Liver (tissue), 9 donors: ENCODE measurements around the gene TEDC2. TPM values are rescaled to one million over a fixed set of nuclear protein-coding genes. Genes with fewer than 3 reads are reported as not detected.
A peak's percentile ranks its signal among the peaks of the same experiment; 100 is the strongest.

Experiments
- DNase-seq: peaks from one replicate; pipeline ENCODE4 v3.0.0-alpha.2; 2017; ENCODE audit warnings: low spot score
- H3K27ac ChIP-seq, 2 donors: one replicate each; pipeline ENCODE4 v1.7.0; 2013; ENCODE audit warnings: inconsistent platforms in 2 of 2, low read length in 2 of 2, control low read depth in 1 of 2, low read depth in 1 of 2, mild to moderate bottlenecking in 1 of 2
- H3K27me3 ChIP-seq, 4 donors: one replicate each; pipeline versions ENCODE4 v1.6.1 to v1.7.0; 2013; ENCODE audit warnings: low read length in 3 of 4, inconsistent platforms in 1 of 4, mild to moderate bottlenecking in 1 of 4, moderate library complexity in 1 of 4; ENCODE audit not compliant: control insufficient read depth in 4 of 4, insufficient read depth in 4 of 4
- H3K36me3 ChIP-seq, 4 donors: one replicate each; pipeline versions ENCODE4 v1.6.1 to v1.7.0; 2013; ENCODE audit warnings: low read length in 3 of 4, mild to moderate bottlenecking in 3 of 4, low read depth in 1 of 4, moderate library complexity in 1 of 4; ENCODE audit not compliant: control insufficient read depth in 4 of 4, insufficient read depth in 3 of 4
- H3K4me1 ChIP-seq, 4 donors: one replicate each; pipeline versions ENCODE4 v1.6.1 to v1.7.0; 2013; ENCODE audit warnings: low read length in 3 of 4, mild to moderate bottlenecking in 3 of 4, moderate library complexity in 1 of 4; ENCODE audit not compliant: control insufficient read depth in 4 of 4, insufficient read depth in 4 of 4
- H3K4me3 ChIP-seq, 3 donors: one replicate each; pipeline versions ENCODE4 v1.6.1 to v1.7.0; 2013; ENCODE audit warnings: low read length in 3 of 3, control low read depth in 1 of 3, low read depth in 1 of 3, mild to moderate bottlenecking in 1 of 3
- H3K9ac ChIP-seq, 2 donors: one replicate each; pipeline ENCODE4 v1.7.0; 2013; ENCODE audit warnings: low read length in 2 of 2, mild to moderate bottlenecking in 2 of 2, moderate library complexity in 2 of 2, control low read depth in 1 of 2, low read depth in 1 of 2
- H3K9me3 ChIP-seq, 4 donors: one replicate each; pipeline versions ENCODE4 v1.6.1 to v1.7.0; 2013; ENCODE audit warnings: low read length in 3 of 4; ENCODE audit not compliant: control insufficient read depth in 4 of 4
- CTCF ChIP-seq: fragments of 150-350 bp; IDR thresholded peaks from 2 replicates; pipeline ENCODE4 v1.5.1; 2017; ENCODE audit warnings: improper control_type of control experiment, low read depth, low read length; ENCODE audit not compliant: missing input control
- EGR1 ChIP-seq, 2 donors: IDR thresholded peaks; 2 replicates each; pipeline ENCODE4 v1.6.1; 2016 to 2018; ENCODE audit warnings: antibody characterized with exemption in 2 of 2, low read depth in 2 of 2
- FOXA2 ChIP-seq: IDR thresholded peaks from 2 replicates; pipeline ENCODE4 v1.6.1; 2016; ENCODE audit warnings: antibody characterized with exemption
- GABPA ChIP-seq, 2 donors: IDR thresholded peaks in 1 of 2; conservative IDR thresholded peaks in 1 of 2; 2 replicates each; pipeline ENCODE4 v1.6.1; 2016; ENCODE audit warnings: antibody characterized with exemption in 2 of 2, mild to moderate bottlenecking in 1 of 2, moderate library complexity in 1 of 2
- HNF4A ChIP-seq, 2 donors: conservative IDR thresholded peaks; 2 replicates each; pipeline ENCODE4 v1.6.1; 2016; ENCODE audit warnings: antibody characterized with exemption in 2 of 2, mild to moderate bottlenecking in 2 of 2
- HNF4G ChIP-seq: IDR thresholded peaks from 2 replicates; pipeline ENCODE4 v1.6.1; 2016; ENCODE audit warnings: antibody characterized with exemption
- JUND ChIP-seq, 2 donors: IDR thresholded peaks; 2 replicates each; pipeline ENCODE4 v1.6.1; 2016; ENCODE audit warnings: antibody characterized with exemption in 2 of 2
- NR2F2 ChIP-seq: IDR thresholded peaks from 2 replicates; pipeline ENCODE4 v1.6.1; 2016; ENCODE audit warnings: antibody characterized with exemption
- RAD21 ChIP-seq, 2 donors: IDR thresholded peaks; 2 replicates each; pipeline ENCODE4 v1.6.1; 2016; ENCODE audit warnings: antibody characterized with exemption in 2 of 2, mild to moderate bottlenecking in 2 of 2
- RXRA ChIP-seq, 2 donors: IDR thresholded peaks; 2 replicates each; pipeline ENCODE4 v1.6.1; 2017 to 2018; ENCODE audit warnings: antibody characterized with exemption in 2 of 2, mild to moderate bottlenecking in 1 of 2
- SP1 ChIP-seq: IDR thresholded peaks from 2 replicates; pipeline ENCODE4 v1.6.1; 2018; ENCODE audit warnings: antibody characterized with exemption, mild to moderate bottlenecking
- WGBS: extraction: QIAGEN DNeasy Blood & Tissue Kit; methylation state at CpG from one replicate; pipeline ENCODE4 v1.1.7; 2013; 5-methylcytosine and 5-hydroxymethylcytosine counted together
- polyA plus RNA-seq, 2 donors: library from polyadenylated mRNA; stranded (reverse) in 1 of 2; unstranded in 1 of 2; fragments of 200-250 nt in 1 of 2; fragments of >200 nt in 1 of 2; fragmentation: Nextera tagmentation in 1 of 2; extraction: Ambion mirVana in 1 of 2; gene quantifications; one replicate each; pipeline versions ENCODE4 v1.2.1 to v1.2.3, GENCODE V29; 2013 to 2015
- total RNA-seq, 2 donors: library from RNA; depleted of rRNA; stranded (reverse); fragments of >200 nt; gene quantifications; one replicate each; pipeline ENCODE4 v1.2.3, GENCODE V29; 2014
- TF ChIP-seq, protein P1 (sequence below): IDR thresholded peaks from 2 replicates; pipeline ENCODE4 v1.6.1; 2016; ENCODE audit warnings: antibody characterized with exemption
- TF ChIP-seq, protein P2 (sequence below): IDR thresholded peaks from 2 replicates; pipeline ENCODE4 v1.6.1; 2016; ENCODE audit warnings: antibody characterized with exemption
- donor health status: healthy.
- donor health status: healthy.
- donor health status: healthy.
- donor health status: healthy.
- donor health status: healthy.

Gene TEDC2
- total and polyA plus RNA-seq, 4 donors = 0.71 to 6.7 (median 1.1) TPM

DNA sequence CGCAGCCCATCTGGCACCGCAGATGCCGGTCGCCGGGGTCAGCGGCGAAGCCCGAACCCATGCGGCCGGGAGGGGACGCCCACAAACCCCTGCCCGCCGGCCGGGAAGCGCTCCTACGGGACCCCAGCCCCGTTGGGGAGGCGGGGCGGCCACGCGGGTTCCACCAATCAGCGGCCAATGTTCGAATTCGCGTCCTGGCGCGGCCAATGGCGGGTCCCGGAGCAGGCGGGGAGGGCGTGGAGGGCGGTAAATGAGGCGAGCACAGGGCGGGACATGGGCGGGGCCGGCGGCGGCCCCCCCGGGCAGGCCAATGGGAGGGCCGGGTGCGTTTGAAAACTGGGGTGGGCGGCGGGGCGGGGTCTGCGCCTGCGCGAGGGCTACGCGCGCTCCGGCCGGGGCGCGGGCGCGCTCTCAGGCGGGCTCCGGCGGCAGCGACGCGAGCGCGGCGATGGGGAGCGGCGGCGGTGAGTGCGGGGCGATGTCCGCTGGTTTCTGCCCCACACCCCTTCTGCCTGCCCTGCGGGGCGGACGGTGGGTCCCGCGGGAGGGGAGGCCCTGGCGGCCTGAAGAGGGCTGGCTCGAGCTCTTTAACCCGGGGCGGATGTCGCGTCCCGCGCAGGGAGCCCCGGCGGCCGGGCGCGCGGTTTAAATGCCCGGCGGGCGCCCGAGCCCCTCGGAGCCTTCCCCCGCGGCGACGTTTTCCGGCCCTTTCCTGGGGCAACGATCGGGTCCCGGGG, 30.7 kb upstream of the TEDC2 start, which contains the start of gene CCNF:
TSS of gene CCNF (plus strand) at position 414 of the 737 bp plus-strand sequence. CDS start at position 449, 35 bp downstream.
- H3K27me3 ChIP-seq = no peaks in the 10 kb centered on the region
- under 1% methylated on average over 103 of the region's 103 CpGs for WGBS

DNA sequence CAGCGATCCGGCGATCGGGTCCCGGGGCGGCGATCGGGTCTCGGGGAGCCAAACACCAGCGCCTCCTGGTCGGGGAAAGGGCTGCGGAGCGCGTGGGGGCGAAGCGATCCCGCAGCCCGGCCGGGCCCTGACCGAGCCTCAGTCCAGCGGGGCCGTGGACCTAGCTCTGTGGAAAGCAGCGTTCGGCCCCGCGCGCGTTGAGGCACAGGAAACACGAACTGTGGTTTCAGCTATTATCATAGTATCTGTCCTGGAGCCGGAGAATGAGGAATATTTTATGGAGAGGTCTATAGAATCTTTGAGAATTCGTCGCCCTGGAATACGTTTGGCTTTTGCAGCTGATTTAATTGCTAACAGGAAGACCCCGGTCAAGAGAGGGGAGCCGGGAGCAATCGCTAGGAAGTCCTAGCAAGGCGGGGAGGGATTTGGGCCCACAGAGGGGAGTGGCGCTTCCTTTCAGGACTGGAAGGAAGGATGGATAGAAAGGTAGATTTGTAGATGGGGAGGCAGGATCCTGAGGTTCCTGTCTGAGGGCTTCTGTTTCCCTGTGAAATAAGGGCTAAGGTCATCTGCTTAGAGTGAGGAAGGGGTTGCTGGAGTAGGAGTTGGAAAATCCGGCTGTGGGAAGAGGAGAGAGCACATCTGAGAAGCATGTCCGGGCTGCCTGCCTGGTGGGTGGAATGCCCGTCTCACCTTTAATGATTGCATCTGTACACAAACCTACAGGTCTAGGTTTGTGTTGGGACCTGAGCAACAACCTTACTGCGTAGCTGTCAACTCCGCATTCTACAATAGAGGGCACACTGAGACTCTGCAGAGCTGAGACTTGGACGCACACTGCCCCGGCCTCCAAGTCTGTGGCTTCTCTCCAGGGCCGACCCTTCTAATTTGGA, 29.9 kb upstream of the TEDC2 start:
- no peak overlapping the region for H3K27ac ChIP-seq
- H3K36me3 ChIP-seq = no peaks in the 10 kb centered on the region
- TF ChIP-seq, protein P1, sequence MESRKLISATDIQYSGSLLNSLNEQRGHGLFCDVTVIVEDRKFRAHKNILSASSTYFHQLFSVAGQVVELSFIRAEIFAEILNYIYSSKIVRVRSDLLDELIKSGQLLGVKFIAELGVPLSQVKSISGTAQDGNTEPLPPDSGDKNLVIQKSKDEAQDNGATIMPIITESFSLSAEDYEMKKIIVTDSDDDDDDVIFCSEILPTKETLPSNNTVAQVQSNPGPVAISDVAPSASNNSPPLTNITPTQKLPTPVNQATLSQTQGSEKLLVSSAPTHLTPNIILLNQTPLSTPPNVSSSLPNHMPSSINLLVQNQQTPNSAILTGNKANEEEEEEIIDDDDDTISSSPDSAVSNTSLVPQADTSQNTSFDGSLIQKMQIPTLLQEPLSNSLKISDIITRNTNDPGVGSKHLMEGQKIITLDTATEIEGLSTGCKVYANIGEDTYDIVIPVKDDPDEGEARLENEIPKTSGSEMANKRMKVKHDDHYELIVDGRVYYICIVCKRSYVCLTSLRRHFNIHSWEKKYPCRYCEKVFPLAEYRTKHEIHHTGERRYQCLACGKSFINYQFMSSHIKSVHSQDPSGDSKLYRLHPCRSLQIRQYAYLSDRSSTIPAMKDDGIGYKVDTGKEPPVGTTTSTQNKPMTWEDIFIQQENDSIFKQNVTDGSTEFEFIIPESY = no peak
- TF ChIP-seq RXRA (IDR thresholded peaks at IDR 0.05) (no peak), GABPA (IDR thresholded peaks at IDR 0.05 in 1 of 2, conservative IDR thresholded peaks at IDR 0.05 in 1 of 2) (no peak), NR2F2 (no peak), RAD21 (IDR thresholded peaks at IDR 0.05) (peak; percentile 43 to 54), EGR1 (IDR thresholded peaks at IDR 0.05; ENCODE audit: low read depth in 2 of 2) (no peak), HNF4A (conservative IDR thresholded peaks at IDR 0.05) (no peak), HNF4G (no peak)
- no peaks in the 10 kb centered on the region for H3K9me3 ChIP-seq
- no peaks in the 10 kb centered on the region for H3K27me3 ChIP-seq
- H3K4me3 ChIP-seq = peak overlapping the region; percentile 27 to 80 (median 67)
- 9% methylated on average over 46 of the region's 46 CpGs for WGBS
- peaks cover 3 to 19% (median 9%) of the 10 kb centered on the region in 4 donors for H3K4me1 ChIP-seq
- DNase-seq = no peak
- peak overlapping the region in 1 of 2 donors; percentile 43 for H3K9ac ChIP-seq

More for the DNA sequence above, 30.7 kb upstream of the TEDC2 start, which contains the start of gene CCNF:
- no peak within 1 kb of the TSS for H3K27ac ChIP-seq
- peak within 1 kb of the TSS in 1 of 2 donors; percentile 43 for H3K9ac ChIP-seq
- DNase-seq = peak; percentile 98
- TF ChIP-seq HNF4G = no peak
- peak; percentile 22 for TF ChIP-seq CTCF
- TF ChIP-seq JUND (IDR thresholded peaks at IDR 0.05) = no peak
- TF ChIP-seq SP1 = peak; percentile 71
- TF ChIP-seq FOXA2 = no peak
- TF ChIP-seq RAD21 (IDR thresholded peaks at IDR 0.05) = peak in 1 of 2 donors; percentile 14
- TF ChIP-seq, protein P2, sequence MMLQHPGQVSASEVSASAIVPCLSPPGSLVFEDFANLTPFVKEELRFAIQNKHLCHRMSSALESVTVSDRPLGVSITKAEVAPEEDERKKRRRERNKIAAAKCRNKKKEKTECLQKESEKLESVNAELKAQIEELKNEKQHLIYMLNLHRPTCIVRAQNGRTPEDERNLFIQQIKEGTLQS = no peak
- peak within 1 kb of the TSS; percentile 27 to 80 (median 67) for H3K4me3 ChIP-seq
- H3K36me3 ChIP-seq = no peaks in the 10 kb centered on the region
- no peaks in the 10 kb centered on the region for H3K9me3 ChIP-seq
- peaks cover 3 to 19% (median 9%) of the 10 kb centered on the region in 4 donors for H3K4me1 ChIP-seq
